Fibroblast of the aortic adventitia (primary cell): Measurements from ENCODE around the gene CD47. TPM values are rescaled to one million over a fixed set of nuclear protein-coding genes. Genes with fewer than 3 reads are reported as not detected.

ENCODE experiments used
- DNase-seq: peaks from one replicate; pipeline ENCODE4 v3.0.0-alpha.2; 2010; ENCODE audit warnings: low read depth
- H3K4me3 ChIP-seq: 2 replicates; pipeline ENCODE4 v1.5.1; 2011; ENCODE audit warnings: low read depth, mild to moderate bottlenecking, control low read depth, low read length, moderate library complexity
- total RNA-seq: library from RNA; depleted of rRNA; stranded (reverse); fragments of >200 nt; gene quantifications from 2 replicates; pipeline ENCODE4 v1.2.3, GENCODE V29; 2012; ENCODE audit warnings: low replicate concordance
- TF ChIP-seq, protein P1 (sequence below): IDR thresholded peaks from 2 replicates; pipeline ENCODE4 v1.5.1; 2011; ENCODE audit warnings: mild to moderate bottlenecking, low read length, control low read depth, inconsistent platforms; ENCODE audit not compliant: insufficient read depth

CD47 gene
- total RNA-seq, 1 donor: 113 TPM

DNA sequence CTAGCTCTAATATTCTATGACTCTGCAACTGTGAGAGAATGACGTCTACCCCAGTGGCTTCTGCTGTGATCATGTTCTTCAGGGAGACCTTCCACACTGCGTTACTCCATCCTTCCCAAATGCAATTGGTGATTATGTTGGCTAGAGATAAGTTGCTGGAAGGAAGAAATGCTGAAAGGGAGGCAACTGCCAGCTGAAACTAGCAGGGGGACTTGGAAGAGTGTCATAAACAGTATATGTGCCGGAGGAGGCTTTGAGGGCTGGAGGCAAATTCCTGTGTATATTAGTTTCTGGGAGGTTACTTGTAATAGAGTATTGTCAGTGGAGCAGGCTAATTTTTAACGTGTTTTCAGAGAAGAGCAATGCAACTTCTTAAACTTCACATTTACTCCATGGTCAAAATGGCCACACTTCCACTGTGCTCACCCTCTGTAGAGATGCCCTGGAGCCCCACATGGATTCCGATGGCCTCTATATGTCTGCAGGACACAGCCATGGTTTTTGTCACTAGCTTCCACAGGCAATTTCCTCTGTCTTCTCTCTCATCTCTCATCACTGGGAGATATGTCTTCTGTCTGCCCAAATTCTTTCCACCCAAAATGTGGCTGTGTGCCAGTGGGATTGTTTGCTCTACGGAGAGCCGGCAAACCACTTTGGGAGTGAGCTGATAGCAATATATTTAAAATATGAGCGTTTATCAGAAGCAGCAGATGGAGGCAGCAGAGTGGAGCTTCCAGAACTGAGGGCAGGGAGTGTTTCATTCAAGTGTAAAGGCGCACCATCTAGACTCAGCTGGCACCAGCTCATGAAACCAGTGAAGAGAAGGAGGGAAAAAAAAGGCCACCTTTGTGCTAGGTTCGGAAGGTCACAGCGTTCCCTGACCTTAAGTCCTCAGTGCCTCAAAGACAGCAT lies 13.3 kb upstream of the CD47 start:
- no peak overlapping the region for H3K4me3 ChIP-seq
- TF ChIP-seq, protein P1, sequence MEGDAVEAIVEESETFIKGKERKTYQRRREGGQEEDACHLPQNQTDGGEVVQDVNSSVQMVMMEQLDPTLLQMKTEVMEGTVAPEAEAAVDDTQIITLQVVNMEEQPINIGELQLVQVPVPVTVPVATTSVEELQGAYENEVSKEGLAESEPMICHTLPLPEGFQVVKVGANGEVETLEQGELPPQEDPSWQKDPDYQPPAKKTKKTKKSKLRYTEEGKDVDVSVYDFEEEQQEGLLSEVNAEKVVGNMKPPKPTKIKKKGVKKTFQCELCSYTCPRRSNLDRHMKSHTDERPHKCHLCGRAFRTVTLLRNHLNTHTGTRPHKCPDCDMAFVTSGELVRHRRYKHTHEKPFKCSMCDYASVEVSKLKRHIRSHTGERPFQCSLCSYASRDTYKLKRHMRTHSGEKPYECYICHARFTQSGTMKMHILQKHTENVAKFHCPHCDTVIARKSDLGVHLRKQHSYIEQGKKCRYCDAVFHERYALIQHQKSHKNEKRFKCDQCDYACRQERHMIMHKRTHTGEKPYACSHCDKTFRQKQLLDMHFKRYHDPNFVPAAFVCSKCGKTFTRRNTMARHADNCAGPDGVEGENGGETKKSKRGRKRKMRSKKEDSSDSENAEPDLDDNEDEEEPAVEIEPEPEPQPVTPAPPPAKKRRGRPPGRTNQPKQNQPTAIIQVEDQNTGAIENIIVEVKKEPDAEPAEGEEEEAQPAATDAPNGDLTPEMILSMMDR: no peak
- peak; percentile 64 for DNase-seq

DNA sequence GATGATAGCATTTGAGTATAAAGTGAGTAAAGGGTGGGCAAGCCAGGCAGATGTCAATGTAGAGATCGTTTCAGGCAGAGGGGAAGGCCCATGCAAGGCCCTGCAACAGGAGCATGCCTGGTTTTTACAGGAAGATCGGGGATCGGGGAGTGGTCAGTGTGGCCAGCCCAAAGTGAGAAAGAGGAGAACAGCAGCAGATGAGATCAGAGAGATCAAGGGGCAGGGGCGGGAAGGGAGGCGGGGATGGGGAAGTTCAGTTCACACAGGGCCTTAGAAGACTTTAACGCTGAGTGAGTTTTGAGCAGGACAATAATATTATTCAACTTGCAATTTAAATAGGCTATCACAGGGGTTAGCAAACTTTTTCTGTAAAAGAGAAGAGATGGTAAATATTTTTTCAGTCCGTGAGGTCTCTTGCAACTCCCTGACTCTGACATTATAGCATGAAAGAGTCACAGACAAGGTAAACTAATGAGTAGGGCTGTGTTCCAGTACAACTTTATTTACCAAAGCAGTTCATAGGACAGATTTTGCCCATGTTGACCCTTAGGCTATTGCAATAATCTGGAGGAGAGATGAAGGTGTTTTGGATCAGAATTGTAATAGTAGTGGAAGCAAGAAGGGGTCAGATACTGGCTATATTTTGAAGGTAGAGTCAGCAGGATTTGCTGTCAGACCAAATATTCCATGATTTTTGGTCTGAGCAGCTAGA lies 12.4 kb upstream of the CD47 start:
- TF ChIP-seq, protein P1: no peak
- DNase-seq: no peak
- no peak overlapping the region for H3K4me3 ChIP-seq

DNA sequence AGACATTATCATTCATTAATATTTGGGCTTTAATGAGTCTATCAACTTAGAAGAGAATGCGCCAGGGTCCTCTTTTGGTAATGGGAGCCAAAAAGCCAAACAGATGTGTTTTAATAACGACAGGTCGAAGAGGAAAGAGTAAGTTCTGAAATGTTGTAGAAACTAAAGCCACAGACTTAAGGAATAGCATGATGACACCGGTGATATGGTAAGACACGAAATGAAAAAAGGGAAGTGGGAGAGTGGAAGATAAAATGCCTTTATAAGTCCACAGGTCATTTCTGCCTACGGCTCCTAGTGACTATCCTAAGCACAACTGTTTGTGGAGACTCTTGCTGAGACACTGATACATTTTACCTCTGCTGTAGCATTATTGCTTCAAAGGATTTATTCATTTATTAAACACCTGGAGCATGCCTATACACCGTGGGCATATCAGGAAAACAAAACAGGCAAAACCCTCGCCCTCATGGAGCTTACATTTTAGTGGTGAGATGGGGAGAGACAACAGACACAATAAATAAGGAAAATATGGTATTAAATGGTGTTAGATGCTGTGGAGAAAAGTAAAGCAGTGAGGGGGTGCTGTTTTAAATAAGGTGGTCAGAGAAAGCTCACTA lies 11.7 kb upstream of the CD47 start:
- TF ChIP-seq, protein P1: no peak
- H3K4me3 ChIP-seq: no peak overlapping the region
- no peak for DNase-seq

DNA sequence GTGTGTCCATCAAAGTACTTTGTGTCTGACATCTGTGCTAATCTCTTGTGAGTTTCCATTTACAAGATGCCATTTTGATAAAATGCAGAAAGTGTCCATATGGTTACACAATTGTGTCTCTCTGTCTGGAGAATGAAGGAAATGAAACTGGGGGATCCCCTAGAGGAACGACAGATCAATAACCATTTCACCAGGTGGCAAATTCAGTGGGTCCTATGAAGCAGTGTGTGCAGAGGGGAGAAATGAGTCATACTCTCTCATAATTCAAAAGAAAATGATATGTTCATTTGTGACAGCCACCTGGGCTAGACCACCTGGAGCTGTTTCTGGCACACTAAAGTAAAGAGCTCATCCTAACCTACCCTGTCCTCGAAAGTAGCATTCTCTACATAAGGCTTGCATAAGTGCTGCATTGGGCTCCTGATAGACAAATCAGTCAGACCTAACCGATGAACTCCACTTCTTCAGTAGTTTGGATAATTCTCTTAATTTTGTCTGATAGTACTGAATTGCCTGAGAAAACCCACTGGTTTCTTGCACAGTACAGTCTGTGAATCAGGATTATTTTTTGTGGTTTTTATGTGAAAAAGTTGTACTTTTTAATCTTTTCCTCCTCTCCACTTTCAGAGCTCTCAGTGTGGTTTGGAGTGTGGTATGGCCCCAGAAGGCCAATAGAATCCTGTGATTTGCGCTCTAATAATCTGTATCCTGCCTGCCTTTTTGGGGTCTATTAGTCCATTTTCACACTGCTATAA lies 10.3 kb upstream of the CD47 start:
- DNase-seq: no peak
- no peak overlapping the region for H3K4me3 ChIP-seq
- TF ChIP-seq, protein P1: no peak

DNA sequence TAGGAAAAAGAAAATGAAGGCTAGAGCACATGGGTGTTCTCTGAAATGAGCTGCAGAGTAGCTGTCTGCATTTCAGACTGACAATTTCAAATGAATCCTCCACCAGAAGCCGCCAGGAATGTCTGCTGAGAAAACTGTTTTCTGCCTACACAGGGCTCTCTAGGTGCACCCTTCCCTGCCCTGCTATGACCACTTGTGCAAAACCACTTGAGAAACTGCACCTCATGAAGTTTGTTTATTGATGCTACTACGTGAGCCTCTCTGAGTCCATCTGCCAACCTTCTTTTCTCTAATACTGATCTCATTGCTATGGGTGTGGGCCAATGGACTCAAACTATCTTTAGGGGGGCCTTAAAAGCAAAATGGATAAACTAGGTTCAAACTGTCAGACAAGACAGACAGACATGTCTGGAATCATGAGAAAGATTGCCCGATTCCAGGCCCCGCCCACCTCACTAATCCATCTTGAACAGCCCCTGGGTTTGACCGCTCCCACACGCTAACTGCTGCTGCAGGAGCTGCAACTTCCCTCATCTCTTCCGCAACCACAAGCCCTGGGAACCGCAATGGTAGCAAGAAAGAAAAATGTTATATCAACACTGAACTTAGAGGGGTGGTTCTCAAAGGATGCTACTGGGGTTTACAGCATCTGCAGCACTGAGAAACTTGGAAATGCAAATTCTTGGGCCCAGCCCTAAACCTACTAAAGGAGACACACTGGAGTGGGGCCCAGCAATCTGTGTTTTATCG lies 9.0 kb upstream of the CD47 start:
- no peak for DNase-seq
- H3K4me3 ChIP-seq: no peak overlapping the region
- TF ChIP-seq, protein P1: no peak
